ENCODE data around the gene SMAD6. TPM values are rescaled to one million over a fixed set of nuclear protein-coding genes. Genes with fewer than 3 reads are reported as not detected.

The SMAD6 gene
- polyA plus RNA-seq, 1 donor from 2014 or later: 0.16 TPM

DNA sequence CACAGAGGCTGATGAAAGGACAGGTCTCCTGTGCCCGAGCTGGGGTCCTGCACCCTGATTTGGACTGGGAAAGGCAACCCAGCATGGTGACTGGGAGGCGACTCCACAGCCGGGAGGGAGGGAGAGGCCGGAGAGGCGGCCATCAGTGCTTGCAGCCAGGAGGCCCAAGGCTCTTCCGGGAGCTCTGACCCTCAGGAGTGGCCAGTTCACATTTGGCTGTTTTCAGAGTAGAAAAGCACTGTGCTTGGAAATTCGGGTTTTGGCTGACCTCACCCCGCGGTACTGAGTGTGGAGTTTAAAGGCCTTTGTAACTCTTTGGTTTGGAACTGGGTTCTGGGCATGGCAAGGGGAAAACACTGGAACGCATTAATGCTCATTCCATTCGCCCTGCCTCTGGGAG, 31.9 kb downstream of the SMAD6 start:
- no peaks in the 10 kb centered on the region for H3F3A ChIP-seq (ENCODE audit: insufficient read depth, low read length, poor library complexity, severe bottlenecking)
- H3K27ac ChIP-seq (ENCODE audit: low read length): no peak overlapping the region
- H4K20me1 ChIP-seq (ENCODE audit: insufficient read depth): no peaks in the 10 kb centered on the region
- H3K36me3 ChIP-seq (ENCODE audit: insufficient read depth, low read length): no peaks in the 10 kb centered on the region
- H3K9ac ChIP-seq (ENCODE audit: low read length): no peak overlapping the region
- no peak overlapping the region for H3K4me3 ChIP-seq (ENCODE audit: low read length)
- no peaks in the 10 kb centered on the region for H3K79me2 ChIP-seq (replicated peaks; ENCODE audit: insufficient read depth, low read length)
- H2AFZ ChIP-seq (ENCODE audit: low read depth, low read length): no peak overlapping the region
- no peaks in the 10 kb centered on the region for H3K9me3 ChIP-seq (ENCODE audit: low read length)
- no peak for TF ChIP-seq POLR2AphosphoS5 (IDR thresholded peaks at IDR 0.05)
- TF ChIP-seq, protein P1, sequence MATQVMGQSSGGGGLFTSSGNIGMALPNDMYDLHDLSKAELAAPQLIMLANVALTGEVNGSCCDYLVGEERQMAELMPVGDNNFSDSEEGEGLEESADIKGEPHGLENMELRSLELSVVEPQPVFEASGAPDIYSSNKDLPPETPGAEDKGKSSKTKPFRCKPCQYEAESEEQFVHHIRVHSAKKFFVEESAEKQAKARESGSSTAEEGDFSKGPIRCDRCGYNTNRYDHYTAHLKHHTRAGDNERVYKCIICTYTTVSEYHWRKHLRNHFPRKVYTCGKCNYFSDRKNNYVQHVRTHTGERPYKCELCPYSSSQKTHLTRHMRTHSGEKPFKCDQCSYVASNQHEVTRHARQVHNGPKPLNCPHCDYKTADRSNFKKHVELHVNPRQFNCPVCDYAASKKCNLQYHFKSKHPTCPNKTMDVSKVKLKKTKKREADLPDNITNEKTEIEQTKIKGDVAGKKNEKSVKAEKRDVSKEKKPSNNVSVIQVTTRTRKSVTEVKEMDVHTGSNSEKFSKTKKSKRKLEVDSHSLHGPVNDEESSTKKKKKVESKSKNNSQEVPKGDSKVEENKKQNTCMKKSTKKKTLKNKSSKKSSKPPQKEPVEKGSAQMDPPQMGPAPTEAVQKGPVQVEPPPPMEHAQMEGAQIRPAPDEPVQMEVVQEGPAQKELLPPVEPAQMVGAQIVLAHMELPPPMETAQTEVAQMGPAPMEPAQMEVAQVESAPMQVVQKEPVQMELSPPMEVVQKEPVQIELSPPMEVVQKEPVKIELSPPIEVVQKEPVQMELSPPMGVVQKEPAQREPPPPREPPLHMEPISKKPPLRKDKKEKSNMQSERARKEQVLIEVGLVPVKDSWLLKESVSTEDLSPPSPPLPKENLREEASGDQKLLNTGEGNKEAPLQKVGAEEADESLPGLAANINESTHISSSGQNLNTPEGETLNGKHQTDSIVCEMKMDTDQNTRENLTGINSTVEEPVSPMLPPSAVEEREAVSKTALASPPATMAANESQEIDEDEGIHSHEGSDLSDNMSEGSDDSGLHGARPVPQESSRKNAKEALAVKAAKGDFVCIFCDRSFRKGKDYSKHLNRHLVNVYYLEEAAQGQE (IDR thresholded peaks at IDR 0.05; ENCODE audit: borderline replicate concordance): no peak
- H3K9me2 ChIP-seq (ENCODE audit: insufficient read depth, low read length): no peaks in the 10 kb centered on the region
- H3K27me3 ChIP-seq (ENCODE audit: insufficient read depth, low read depth, low read length): no peaks in the 10 kb centered on the region
- H3K4me2 ChIP-seq (ENCODE audit: low read length): no peak overlapping the region

DNA sequence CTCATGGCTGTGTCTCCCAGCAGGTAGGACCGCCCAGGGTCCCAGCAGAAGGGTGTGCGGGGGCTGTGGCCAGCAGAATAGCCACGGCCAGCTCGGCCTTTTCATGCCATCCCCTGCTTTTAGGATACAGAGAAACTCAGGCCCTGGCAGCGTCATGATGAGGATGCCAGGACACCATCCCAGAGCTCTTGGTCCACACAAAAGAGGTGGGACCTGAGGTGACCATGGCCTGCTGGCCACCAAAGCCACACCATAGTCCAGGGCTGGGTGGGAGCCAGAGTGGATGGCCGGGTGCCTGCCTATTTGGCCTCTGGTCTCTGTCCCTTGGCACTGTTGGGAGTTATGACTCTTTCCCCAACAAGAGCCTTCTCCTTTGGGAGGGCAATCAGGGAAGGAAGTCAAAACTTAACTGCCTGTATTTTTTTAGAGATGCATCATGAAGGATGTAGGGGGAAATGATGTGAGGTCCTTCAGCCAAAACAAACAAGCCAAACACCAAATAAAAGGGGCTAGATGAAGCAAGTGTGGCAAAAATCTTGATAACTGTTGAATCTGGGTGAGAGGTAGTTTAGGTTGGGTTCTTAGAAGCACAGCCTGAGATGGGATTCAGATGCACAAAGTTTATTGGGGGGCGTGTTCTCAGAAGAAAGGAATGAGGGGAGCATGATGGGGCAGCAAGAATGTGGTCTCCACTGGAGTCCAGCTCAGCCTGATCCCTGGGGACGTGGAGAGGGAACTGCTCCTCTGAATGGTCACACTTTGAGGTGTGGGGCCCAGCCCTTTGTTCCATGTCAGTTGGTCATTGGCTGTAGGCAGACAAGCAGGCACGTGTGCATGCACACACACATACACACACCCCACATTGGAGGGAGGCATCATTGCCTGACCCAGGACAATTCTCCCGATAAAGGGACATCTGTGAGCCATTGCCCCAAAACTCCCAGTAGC, 33.2 kb downstream of the SMAD6 start:
- Histone ChIP-seq H2AFZ (ENCODE audit: low read depth, low read length) (no peak overlapping the region), H3F3A (ENCODE audit: insufficient read depth, low read length, poor library complexity, severe bottlenecking) (no peaks in the 10 kb centered on the region), H3K9ac (ENCODE audit: low read length) (no peak overlapping the region), H3K27ac (ENCODE audit: low read length) (no peak overlapping the region), H3K27me3 (ENCODE audit: insufficient read depth, low read depth, low read length) (no peaks in the 10 kb centered on the region), H3K4me2 (ENCODE audit: low read length) (no peak overlapping the region), H3K9me2 (ENCODE audit: insufficient read depth, low read length) (no peaks in the 10 kb centered on the region), H4K20me1 (ENCODE audit: insufficient read depth) (no peaks in the 10 kb centered on the region), H3K36me3 (ENCODE audit: insufficient read depth, low read length) (no peaks in the 10 kb centered on the region), H3K4me3 (ENCODE audit: low read length) (no peak overlapping the region), H3K9me3 (ENCODE audit: low read length) (no peaks in the 10 kb centered on the region), H3K79me2 (replicated peaks; ENCODE audit: insufficient read depth, low read length) (no peaks in the 10 kb centered on the region)
- TF ChIP-seq TAF1 (IDR thresholded peaks at IDR 0.05; ENCODE audit: low read depth) (no peak), RAD21 (conservative IDR thresholded peaks at IDR 0.05) (no peak), SMC3 (conservative IDR thresholded peaks at IDR 0.05; ENCODE audit: poor library complexity) (no peak), MXI1 (conservative IDR thresholded peaks at IDR 0.05; ENCODE audit: poor library complexity, severe bottlenecking) (no peak), POLR2AphosphoS5 (IDR thresholded peaks at IDR 0.05) (no peak), EZH2 (IDR thresholded peaks at IDR 0.05; ENCODE audit: borderline replicate concordance, insufficient read depth, low read length, poor library complexity, severe bottlenecking) (no peak), EP300 (conservative IDR thresholded peaks at IDR 0.05; ENCODE audit: poor library complexity, severe bottlenecking) (no peak)
- TF ChIP-seq, protein P2, sequence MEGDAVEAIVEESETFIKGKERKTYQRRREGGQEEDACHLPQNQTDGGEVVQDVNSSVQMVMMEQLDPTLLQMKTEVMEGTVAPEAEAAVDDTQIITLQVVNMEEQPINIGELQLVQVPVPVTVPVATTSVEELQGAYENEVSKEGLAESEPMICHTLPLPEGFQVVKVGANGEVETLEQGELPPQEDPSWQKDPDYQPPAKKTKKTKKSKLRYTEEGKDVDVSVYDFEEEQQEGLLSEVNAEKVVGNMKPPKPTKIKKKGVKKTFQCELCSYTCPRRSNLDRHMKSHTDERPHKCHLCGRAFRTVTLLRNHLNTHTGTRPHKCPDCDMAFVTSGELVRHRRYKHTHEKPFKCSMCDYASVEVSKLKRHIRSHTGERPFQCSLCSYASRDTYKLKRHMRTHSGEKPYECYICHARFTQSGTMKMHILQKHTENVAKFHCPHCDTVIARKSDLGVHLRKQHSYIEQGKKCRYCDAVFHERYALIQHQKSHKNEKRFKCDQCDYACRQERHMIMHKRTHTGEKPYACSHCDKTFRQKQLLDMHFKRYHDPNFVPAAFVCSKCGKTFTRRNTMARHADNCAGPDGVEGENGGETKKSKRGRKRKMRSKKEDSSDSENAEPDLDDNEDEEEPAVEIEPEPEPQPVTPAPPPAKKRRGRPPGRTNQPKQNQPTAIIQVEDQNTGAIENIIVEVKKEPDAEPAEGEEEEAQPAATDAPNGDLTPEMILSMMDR (IDR thresholded peaks at IDR 0.05; ENCODE audit: poor library complexity, severe bottlenecking): no peak
- TF ChIP-seq, protein P1 (IDR thresholded peaks at IDR 0.05; ENCODE audit: borderline replicate concordance): no peak

Measured in neural cell (in vitro differentiated cells).